CD14-positive monocyte (primary cell): ENCODE measurements around the gene BMI1. TPM values are rescaled to one million over a fixed set of nuclear protein-coding genes. Genes with fewer than 3 reads are reported as not detected.

Source experiments
- DNase-seq, 3 donors: peaks; one replicate each; pipeline ENCODE4 v3.0.0-alpha.2; 2011 to 2022
- H2AFZ ChIP-seq: 2 replicates; pipeline ENCODE4 v1.6.0; 2012; ENCODE audit warnings: mild to moderate bottlenecking, low read depth, low read length, inconsistent platforms; ENCODE audit not compliant: insufficient read depth, poor library complexity, severe bottlenecking
- H3K27ac ChIP-seq, 2 donors: 1 replicate in 1 of 2; 2 replicates in 1 of 2; pipeline ENCODE4 v1.5.1; 2012 to 2013; ENCODE audit warnings: low read length in 2 of 2, control low read depth in 1 of 2, inconsistent platforms in 1 of 2, low read depth in 1 of 2, mild to moderate bottlenecking in 1 of 2
- H3K27me3 ChIP-seq, 2 donors: one replicate each; pipeline versions ENCODE4 v1.6.0 to v1.6.1; 2011 to 2013; ENCODE audit warnings: low read length in 2 of 2; ENCODE audit not compliant: control insufficient read depth in 2 of 2, insufficient read depth in 2 of 2
- H3K36me3 ChIP-seq, 2 donors: replicated peaks in 1 of 2; 1 replicate in 1 of 2; 2 replicates in 1 of 2; pipeline versions ENCODE4 v1.5.1 to v1.6.1; 2012 to 2013; ENCODE audit warnings: low read length in 2 of 2, control low read depth in 1 of 2, inconsistent platforms in 1 of 2, mild to moderate bottlenecking in 1 of 2; ENCODE audit not compliant: insufficient read depth in 2 of 2, control insufficient read depth in 1 of 2
- H3K4me1 ChIP-seq, 2 donors: 1 replicate in 1 of 2; 2 replicates in 1 of 2; pipeline versions ENCODE4 v1.5.1 to v1.6.1; 2012 to 2013; ENCODE audit warnings: low read length in 2 of 2, control low read depth in 1 of 2, inconsistent platforms in 1 of 2, mild to moderate bottlenecking in 1 of 2, moderate library complexity in 1 of 2; ENCODE audit not compliant: insufficient read depth in 2 of 2, control insufficient read depth in 1 of 2
- H3K4me2 ChIP-seq: replicated peaks from 2 replicates; pipeline ENCODE3; 2012; ENCODE audit warnings: low read length, moderate library complexity, mild to moderate bottlenecking; ENCODE audit not compliant: poor library complexity, severe bottlenecking; ENCODE audit errors: extremely low read depth
- H3K4me3 ChIP-seq, 3 experiments: fragments of 200-600 bp in 1 of 3; sonication (generic) in 1 of 3; replicated peaks in 1 of 3; 1 replicate in 2 of 3; 2 replicates in 1 of 3; pipeline ENCODE4 v1.5.1; 2011 to 2013; ENCODE audit warnings: low read length in 3 of 3, mild to moderate bottlenecking in 3 of 3, control low read depth in 2 of 3, low read depth in 2 of 3, inconsistent platforms in 1 of 3, moderate library complexity in 1 of 3
- H3K79me2 ChIP-seq: 2 replicates; pipeline ENCODE4 v1.6.0; 2012; ENCODE audit warnings: mild to moderate bottlenecking, control low read depth, inconsistent platforms, low read length, moderate library complexity; ENCODE audit not compliant: insufficient read depth
- H3K9ac ChIP-seq: 2 replicates; pipeline ENCODE4 v1.6.0; 2017; ENCODE audit warnings: low read length, mild to moderate bottlenecking; ENCODE audit not compliant: insufficient read depth, poor library complexity, severe bottlenecking
- H3K9me3 ChIP-seq, 2 donors: replicated peaks in 1 of 2; 1 replicate in 1 of 2; 2 replicates in 1 of 2; pipeline versions ENCODE4 v1.5.1 to v1.6.1; 2012 to 2013; ENCODE audit warnings: low read length in 2 of 2, control low read depth in 1 of 2; ENCODE audit not compliant: control insufficient read depth in 1 of 2, insufficient read depth in 1 of 2
- H4K20me1 ChIP-seq: 2 replicates; pipeline ENCODE4 v1.6.0; 2012; ENCODE audit warnings: mild to moderate bottlenecking, low read length, control low read depth, moderate library complexity; ENCODE audit not compliant: insufficient read depth
- H3K27ac Mint-ChIP-seq, 7 donors: one replicate each; pipeline ENCODE4 v1.8.0; 2020; ENCODE audit warnings: mild to moderate bottlenecking in 7 of 7, mixed read lengths in 7 of 7, moderate library complexity in 6 of 7, inconsistent platforms in 2 of 7
- H3K27me3 Mint-ChIP-seq, 3 donors: one replicate each; pipeline ENCODE4 v1.8.0; 2021 to 2022; ENCODE audit warnings: low read depth in 3 of 3, mild to moderate bottlenecking in 3 of 3, mixed read lengths in 3 of 3, moderate library complexity in 3 of 3, inconsistent platforms in 1 of 3
- H3K36me3 Mint-ChIP-seq, 2 donors: one replicate each; pipeline ENCODE4 v1.8.0; 2020; ENCODE audit warnings: mixed read lengths in 2 of 2, inconsistent platforms in 1 of 2, mild to moderate bottlenecking in 1 of 2
- H3K4me1 Mint-ChIP-seq: one replicate; pipeline ENCODE4 v1.8.0; 2020; ENCODE audit warnings: mild to moderate bottlenecking, mixed read lengths
- H3K4me3 Mint-ChIP-seq, 2 donors: one replicate each; pipeline ENCODE4 v1.8.0; 2020; ENCODE audit warnings: mild to moderate bottlenecking in 2 of 2, mixed read lengths in 2 of 2, moderate library complexity in 1 of 2
- H3K9me3 Mint-ChIP-seq, 7 donors: one replicate each; pipeline ENCODE4 v1.8.0; 2020 to 2022; ENCODE audit warnings: mixed read lengths in 7 of 7, mild to moderate bottlenecking in 6 of 7, moderate library complexity in 6 of 7, inconsistent platforms in 2 of 7
- CTCF ChIP-seq: fragments of 200-600 bp; IDR thresholded peaks from one replicate; pipeline ENCODE4 v1.8.0; 2022; ENCODE audit warnings: antibody characterized with exemption, mild to moderate bottlenecking
- WGBS: methylation state at CpG from one replicate; pipeline ENCODE4 v1.1.5; 2013; ENCODE audit warnings: missing lambda C conversion rate; ENCODE audit not compliant: insufficient coverage; 5-methylcytosine and 5-hydroxymethylcytosine counted together
- intact Hi-C, 2 donors: fragments of 100-400 bp; cut with micrococcal nuclease; formaldehyde crosslinking; loops; one replicate each; pipeline versions ENCODE4 v1.15.0 to v1.15.1; 2023
- polyA plus RNA-seq, 3 donors: library from polyadenylated mRNA; depleted of rRNA in 1 of 3; unstranded in 2 of 3; stranded (reverse) in 1 of 3; fragments of 300-500 nt in 2 of 3; fragments of >200 nt in 1 of 3; fragmentation: Illumina TruSeq in 2 of 3; gene quantifications; 1 replicate in 2 of 3; 2 replicates in 1 of 3; pipeline ENCODE4 v1.2.3, GENCODE V29; 2012 to 2021

The BMI1 gene
- polyA plus RNA-seq, 3 donors: 7.5 to 11.9 (median 11.0) TPM

- H3K27me3 ChIP-seq: no peaks in the 10 kb centered on the region
- intact Hi-C loops: loop anchor here in 1 of 2 donors (10.0 kb wide), 1 partner anchor 56 kb away; no protein-coding TSS in a partner anchor
- Mint-ChIP-seq H3K4me3 (no peak overlapping the region), H3K9me3 (no peaks in the 10 kb centered on the region), H3K27me3 (peaks cover 0 to 4% (median 0%) of the 10 kb centered on the region in 3 donors), H3K36me3 (no peaks in the 10 kb centered on the region), H3K4me1 (peaks cover 10% of the 10 kb centered on the region), H3K27ac (no peak overlapping the region)
- no peak overlapping the region for H3K9ac ChIP-seq
- H3K36me3 ChIP-seq: no peaks in the 10 kb centered on the region
- no peak for TF ChIP-seq CTCF
- H4K20me1 ChIP-seq: no peaks in the 10 kb centered on the region
- no peak overlapping the region for H3K4me2 ChIP-seq
- H2AFZ ChIP-seq: no peak overlapping the region
- no peaks in the 10 kb centered on the region for H3K9me3 ChIP-seq
- H3K4me1 ChIP-seq: peaks cover 10 to 13% of the 10 kb centered on the region in 2 donors
- H3K4me3 ChIP-seq: no peak overlapping the region
- DNase-seq: no peak
- H3K27ac ChIP-seq: no peak overlapping the region
- no peaks in the 10 kb centered on the region for H3K79me2 ChIP-seq
Measured at GRCh38 chr10:22310928-22311327, 10.0 kb upstream of the BMI1 start.

- no peaks in the 10 kb centered on the region for H4K20me1 ChIP-seq
- DNase-seq: peak in 2 of 3 donors; percentile 32 to 50
- Mint-ChIP-seq H3K4me3 (peak overlapping the region; percentile 83 to 99), H3K4me1 (peaks cover 26% of the 10 kb centered on the region), H3K27me3 (peaks cover 0 to 5% (median 4%) of the 10 kb centered on the region in 3 donors), H3K36me3 (peaks cover 5 to 6% of the 10 kb centered on the region in 2 donors), H3K27ac (no peak overlapping the region), H3K9me3 (no peaks in the 10 kb centered on the region)
- peaks cover 21% of the 10 kb centered on the region for H3K79me2 ChIP-seq
- H3K4me3 ChIP-seq: peak overlapping the region in 1 of 3 experiments; percentile 91
- peaks cover 0 to 9% of the 10 kb centered on the region in 2 donors for H3K27me3 ChIP-seq
- no peaks in the 10 kb centered on the region for H3K36me3 ChIP-seq
- no peaks in the 10 kb centered on the region for H3K9me3 ChIP-seq
- no CpG with 5 or more reads among the region's 2 CpGs for WGBS
- peak overlapping the region; percentile 86 for H3K4me2 ChIP-seq
- no peak overlapping the region for H3K27ac ChIP-seq
- peak overlapping the region; percentile 94 for H2AFZ ChIP-seq
- H3K9ac ChIP-seq: no peak overlapping the region
- no peak for TF ChIP-seq CTCF
- intact Hi-C loops: loop anchor here (5.0 to 10.0 kb wide), 3 partner anchors 60 to 83 kb away; no protein-coding TSS in a partner anchor
- H3K4me1 ChIP-seq: peaks cover 24 to 40% of the 10 kb centered on the region in 2 donors
Measured at GRCh38 chr10:22314852-22315251, 6.0 kb upstream of the BMI1 start.
